ENCODE data around the gene NSUN2. TPM values are rescaled to one million over a fixed set of nuclear protein-coding genes. Genes with fewer than 3 reads are reported as not detected.
A peak's percentile ranks its signal among the peaks of the same experiment; 100 is the strongest.
"Not testable (repeated sequence)": the region's sequence is repeated elsewhere in the genome, so short reads cannot be mapped to it uniquely, and the experiment has no call there.

The NSUN2 gene
- polyA plus RNA-seq, 3 donors = 24.4 to 63.4 (median 25.6) TPM

DNA sequence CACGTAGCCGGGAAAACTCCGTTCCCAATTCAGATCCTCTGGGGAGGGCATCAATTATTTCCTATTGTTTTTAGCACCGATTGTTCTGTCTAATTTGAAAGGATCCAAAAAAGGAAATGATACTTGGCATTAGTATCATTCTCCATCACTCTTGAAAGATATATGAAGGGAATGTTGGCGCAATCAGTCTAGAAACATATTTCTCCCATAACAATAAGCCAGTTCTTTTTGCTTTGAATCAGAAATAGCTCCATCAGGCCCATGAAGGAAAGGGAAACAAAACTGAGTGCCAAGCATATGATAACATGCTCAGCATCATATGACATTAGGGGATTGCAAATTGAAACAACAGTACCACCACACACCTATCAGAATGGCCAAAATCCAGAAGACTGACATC, 40.2 kb upstream of the NSUN2 start:
- Mint-ChIP-seq H3K4me3 (no peak overlapping the region), H3K9me3 (peaks cover 4 to 11% (median 8%) of the 10 kb centered on the region in 7 donors), H3K36me3 (peaks cover 34 to 57% of the 10 kb centered on the region in 2 donors), H3K27ac (no peak overlapping the region), H3K27me3 (ENCODE audit: low read depth in 3 of 3) (peaks cover 0 to 4% (median 0%) of the 10 kb centered on the region in 3 donors), H3K4me1 (no peaks in the 10 kb centered on the region)
- Histone ChIP-seq H2AFZ (ENCODE audit: insufficient read depth, low read depth, low read length, poor library complexity, severe bottlenecking) (no peak overlapping the region), H3K79me2 (ENCODE audit: insufficient read depth, low read length) (no peaks in the 10 kb centered on the region), H3K36me3 (replicated peaks in 1 of 2; ENCODE audit: control insufficient read depth in 1 of 2, insufficient read depth in 2 of 2, low read length in 2 of 2) (peaks cover 11 to 37% of the 10 kb centered on the region in 2 donors), H3K4me3 (replicated peaks in 1 of 3; ENCODE audit: low read depth in 2 of 3, low read length in 3 of 3) (no peak overlapping the region), H3K4me1 (ENCODE audit: control insufficient read depth in 1 of 2, insufficient read depth in 2 of 2, low read length in 2 of 2) (no peaks in the 10 kb centered on the region), H3K4me2 (replicated peaks; ENCODE audit: extremely low read depth, low read length, poor library complexity, severe bottlenecking) (no peak overlapping the region), H3K9ac (ENCODE audit: insufficient read depth, low read length, poor library complexity, severe bottlenecking) (no peak overlapping the region), H3K27me3 (ENCODE audit: control insufficient read depth in 2 of 2, insufficient read depth in 2 of 2, low read length in 2 of 2) (no peaks in the 10 kb centered on the region), H4K20me1 (ENCODE audit: insufficient read depth, low read length) (no peaks in the 10 kb centered on the region), H3K9me3 (replicated peaks in 1 of 2; ENCODE audit: control insufficient read depth in 1 of 2, insufficient read depth in 1 of 2, low read length in 2 of 2) (peaks cover 0 to 6% of the 10 kb centered on the region in 2 donors), H3K27ac (ENCODE audit: low read depth in 1 of 2, low read length in 2 of 2) (no peak overlapping the region)
- intact Hi-C loops (cut with micrococcal nuclease) = no loop called here
- no peak for DNase-seq
- WGBS (ENCODE audit: insufficient coverage) = no CpG with 5 or more reads among the region's 5 CpGs
- TF ChIP-seq, protein P1, sequence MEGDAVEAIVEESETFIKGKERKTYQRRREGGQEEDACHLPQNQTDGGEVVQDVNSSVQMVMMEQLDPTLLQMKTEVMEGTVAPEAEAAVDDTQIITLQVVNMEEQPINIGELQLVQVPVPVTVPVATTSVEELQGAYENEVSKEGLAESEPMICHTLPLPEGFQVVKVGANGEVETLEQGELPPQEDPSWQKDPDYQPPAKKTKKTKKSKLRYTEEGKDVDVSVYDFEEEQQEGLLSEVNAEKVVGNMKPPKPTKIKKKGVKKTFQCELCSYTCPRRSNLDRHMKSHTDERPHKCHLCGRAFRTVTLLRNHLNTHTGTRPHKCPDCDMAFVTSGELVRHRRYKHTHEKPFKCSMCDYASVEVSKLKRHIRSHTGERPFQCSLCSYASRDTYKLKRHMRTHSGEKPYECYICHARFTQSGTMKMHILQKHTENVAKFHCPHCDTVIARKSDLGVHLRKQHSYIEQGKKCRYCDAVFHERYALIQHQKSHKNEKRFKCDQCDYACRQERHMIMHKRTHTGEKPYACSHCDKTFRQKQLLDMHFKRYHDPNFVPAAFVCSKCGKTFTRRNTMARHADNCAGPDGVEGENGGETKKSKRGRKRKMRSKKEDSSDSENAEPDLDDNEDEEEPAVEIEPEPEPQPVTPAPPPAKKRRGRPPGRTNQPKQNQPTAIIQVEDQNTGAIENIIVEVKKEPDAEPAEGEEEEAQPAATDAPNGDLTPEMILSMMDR (IDR thresholded peaks at IDR 0.05) = no peak

DNA sequence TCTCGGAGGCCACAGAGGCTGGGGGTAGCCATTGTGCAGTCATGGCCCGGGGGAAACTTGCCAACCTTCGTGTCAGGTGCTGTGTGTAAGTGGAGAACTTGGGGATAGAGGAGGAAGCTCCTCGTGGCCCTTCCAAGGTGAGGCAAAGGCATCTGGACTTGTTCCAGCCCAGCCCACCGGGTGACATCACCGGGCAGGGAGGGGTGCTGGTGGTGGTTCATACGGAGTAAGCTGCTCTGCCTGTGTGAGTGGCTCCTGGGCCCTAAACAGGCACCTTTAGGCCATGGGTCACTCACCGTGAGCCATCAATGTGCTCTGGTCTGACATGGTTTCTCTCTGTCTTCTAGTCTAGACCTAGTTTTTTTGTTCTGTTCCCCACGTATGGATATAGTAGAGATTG, 35.9 kb upstream of the NSUN2 start:
- H3K36me3 ChIP-seq (replicated peaks in 1 of 2; ENCODE audit: control insufficient read depth in 1 of 2, insufficient read depth in 2 of 2, low read length in 2 of 2) = peaks cover 14 to 72% of the 10 kb centered on the region in 2 donors
- H2AFZ ChIP-seq (ENCODE audit: insufficient read depth, low read depth, low read length, poor library complexity, severe bottlenecking); intact Hi-C loops (cut with micrococcal nuclease); H3K27me3 ChIP-seq (ENCODE audit: control insufficient read depth in 2 of 2, insufficient read depth in 2 of 2, low read length in 2 of 2); H3K9me3 Mint-ChIP-seq; H3K4me1 Mint-ChIP-seq; H3K9me3 ChIP-seq (replicated peaks in 1 of 2; ENCODE audit: control insufficient read depth in 1 of 2, insufficient read depth in 1 of 2, low read length in 2 of 2); H3K27ac ChIP-seq (ENCODE audit: low read depth in 1 of 2, low read length in 2 of 2); H4K20me1 ChIP-seq (ENCODE audit: insufficient read depth, low read length); H3K4me3 ChIP-seq (replicated peaks in 1 of 3; ENCODE audit: low read depth in 2 of 3, low read length in 3 of 3); H3K27me3 Mint-ChIP-seq (ENCODE audit: low read depth in 3 of 3); H3K4me1 ChIP-seq (ENCODE audit: control insufficient read depth in 1 of 2, insufficient read depth in 2 of 2, low read length in 2 of 2); H3K9ac ChIP-seq (ENCODE audit: insufficient read depth, low read length, poor library complexity, severe bottlenecking); H3K4me3 Mint-ChIP-seq; H3K4me2 ChIP-seq (replicated peaks; ENCODE audit: extremely low read depth, low read length, poor library complexity, severe bottlenecking); H3K79me2 ChIP-seq (ENCODE audit: insufficient read depth, low read length); DNase-seq: not testable (repeated sequence)
- 90% methylated on average over 7 of the region's 9 CpGs for WGBS (ENCODE audit: insufficient coverage)
- peaks cover 60 to 77% of the 10 kb centered on the region in 2 donors for H3K36me3 Mint-ChIP-seq
- peak overlapping the region in 2 of 7 donors; percentile 25 to 66 for H3K27ac Mint-ChIP-seq

Data from CD14-positive monocyte (primary cell).